Ramos (cell line): ENCODE measurements around the gene EPYC.

Experiments
- in situ Hi-C: fragments of 300-500 bp; cut with MboI; formaldehyde crosslinking; loops from one replicate; pipeline ENCODE4 v1.14.3; 2022; ENCODE audit warnings: low sequenced_read_pairs; ENCODE audit not compliant: unreplicated experiment

EPYC gene

DNA sequence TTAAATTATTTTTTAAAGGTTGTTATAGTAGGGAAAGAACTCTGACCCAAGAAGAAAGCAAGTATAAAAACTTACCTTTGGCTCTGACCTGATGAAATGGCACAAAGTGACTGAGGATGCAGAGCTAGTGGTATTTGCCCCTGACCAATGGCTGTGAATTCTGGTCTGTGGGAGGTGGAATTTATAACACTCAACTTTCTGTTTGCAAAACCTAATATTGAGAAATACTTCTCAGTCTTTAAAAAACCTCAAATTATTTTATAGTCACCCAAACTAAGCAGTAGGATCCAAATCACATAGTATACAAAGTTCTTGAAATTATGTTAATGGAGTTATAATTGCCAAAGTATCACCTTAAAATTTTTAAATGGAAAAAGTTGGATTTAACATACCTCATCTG is at the start of gene EPYC:
TSS of gene EPYC (minus strand) at position 101 of the 400 bp plus-strand sequence. CDS start 2,407 bp downstream, outside the sequence.
- in situ Hi-C loops = no loop called here

DNA sequence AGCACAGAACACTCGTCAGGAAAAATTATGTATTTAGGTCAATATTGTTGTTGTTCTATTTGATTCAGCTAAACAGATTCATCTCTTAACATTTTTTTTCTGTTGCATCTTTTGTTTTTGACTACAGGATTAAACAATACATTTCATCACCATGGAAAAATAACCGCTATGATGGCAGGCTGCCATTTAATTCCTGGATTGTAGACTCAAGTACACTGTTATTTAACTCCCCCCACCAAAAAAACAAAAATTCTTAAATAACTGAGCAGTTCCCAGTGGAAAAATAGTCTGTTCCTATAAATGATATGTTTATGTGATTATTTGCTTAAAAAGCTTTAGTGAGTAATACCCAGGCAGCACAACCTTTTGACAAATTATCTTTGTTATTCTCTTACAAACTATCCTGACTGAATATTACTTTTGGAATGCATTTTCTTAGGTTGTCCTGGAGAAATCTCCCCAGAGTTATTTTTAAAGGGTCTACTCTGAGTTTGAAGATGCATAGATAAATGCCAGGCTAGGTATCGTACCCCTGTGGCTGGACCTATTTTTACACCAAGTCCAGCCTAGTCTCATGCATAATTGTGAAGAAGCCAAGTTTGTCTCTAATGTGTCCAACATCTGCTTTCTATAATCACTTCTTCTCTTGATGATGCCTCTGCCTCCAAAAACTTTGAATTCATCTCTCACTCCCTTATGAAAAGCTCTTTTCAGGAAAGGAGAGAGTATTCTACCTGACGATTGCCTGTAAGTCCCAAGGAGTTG is 49.4 kb upstream of the EPYC start:
- in situ Hi-C loops = no loop called here

GRCh38 chr12:91052026-91052425 is 47.3 kb upstream of the EPYC start:
- in situ Hi-C loops = no loop called here

GRCh38 chr12:91044586-91044985 is 39.8 kb upstream of the EPYC start:
- in situ Hi-C loops = no loop called here

DNA sequence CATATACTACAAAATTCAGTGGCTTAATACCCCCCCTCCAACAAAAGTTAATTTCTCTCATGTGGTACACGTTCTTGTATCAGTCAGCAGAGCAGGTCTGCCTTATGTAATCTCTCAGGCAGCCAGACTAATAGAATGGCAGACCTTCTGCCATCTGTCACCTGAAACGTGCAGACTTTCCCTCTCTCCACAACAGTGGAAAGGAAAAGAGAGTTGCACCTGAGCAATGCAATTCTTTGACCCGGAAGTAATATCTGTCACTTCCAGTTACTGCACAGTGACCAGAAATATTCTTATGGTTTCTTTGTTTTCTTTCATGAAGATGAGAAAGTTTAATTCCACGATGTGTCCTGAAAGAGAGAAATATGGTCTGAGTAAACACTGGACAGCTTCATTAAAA is 38.6 kb upstream of the EPYC start:
- in situ Hi-C loops = no loop called here

DNA sequence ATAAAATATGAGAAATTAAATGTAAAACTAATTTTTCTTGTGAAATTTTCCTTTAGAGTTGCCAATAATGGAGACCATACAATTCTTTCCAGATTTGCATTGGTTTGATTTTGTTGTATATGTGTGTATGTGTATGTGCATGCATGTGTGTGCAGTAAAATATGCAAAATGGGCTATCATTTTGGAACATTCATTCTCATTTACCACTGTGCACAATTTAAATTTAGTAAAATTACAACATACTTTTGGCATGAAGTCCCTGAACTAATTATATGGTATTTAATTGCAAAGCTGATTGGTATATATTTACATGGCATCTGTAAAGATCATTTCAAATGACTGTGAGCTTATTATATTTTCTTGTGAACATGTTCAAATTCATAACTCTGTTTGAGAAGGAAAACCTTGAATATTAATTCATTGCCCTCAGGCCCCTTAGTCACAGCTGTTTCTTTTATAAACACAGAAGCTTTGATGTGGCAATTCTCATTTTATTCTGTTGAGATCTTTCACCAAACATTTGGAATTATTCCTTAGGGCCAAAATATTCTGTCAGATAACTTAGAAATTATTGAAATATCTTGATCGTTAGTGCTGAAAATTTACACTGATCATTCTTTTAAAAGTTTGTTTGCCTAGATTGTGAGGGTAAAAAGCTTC is 35.5 kb upstream of the EPYC start:
- in situ Hi-C loops = no loop called here

DNA sequence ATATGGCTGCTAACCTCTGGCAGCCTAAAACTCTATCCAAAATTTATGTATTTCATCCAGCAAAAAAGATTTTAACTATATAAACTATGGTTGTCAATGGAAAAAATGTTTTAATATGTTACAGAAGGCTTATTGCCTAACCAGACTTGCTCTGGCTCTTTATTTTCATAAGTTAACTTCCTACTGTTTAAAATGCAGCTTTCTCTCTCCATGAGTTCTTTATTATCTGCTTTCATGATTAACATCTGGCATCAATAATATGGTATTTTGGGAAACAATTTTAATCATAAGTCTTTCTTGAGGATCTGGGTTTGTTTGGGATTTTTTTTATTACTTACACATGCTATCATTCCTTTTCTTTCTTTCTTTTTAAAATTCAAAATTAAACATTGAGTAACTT is 32.5 kb upstream of the EPYC start:
- in situ Hi-C loops = no loop called here

GRCh38 chr12:91033251-91033650 is 28.5 kb upstream of the EPYC start:
- in situ Hi-C loops = no loop called here

GRCh38 chr12:91023326-91024004 is 18.7 kb upstream of the EPYC start:
- in situ Hi-C loops = no loop called here

DNA sequence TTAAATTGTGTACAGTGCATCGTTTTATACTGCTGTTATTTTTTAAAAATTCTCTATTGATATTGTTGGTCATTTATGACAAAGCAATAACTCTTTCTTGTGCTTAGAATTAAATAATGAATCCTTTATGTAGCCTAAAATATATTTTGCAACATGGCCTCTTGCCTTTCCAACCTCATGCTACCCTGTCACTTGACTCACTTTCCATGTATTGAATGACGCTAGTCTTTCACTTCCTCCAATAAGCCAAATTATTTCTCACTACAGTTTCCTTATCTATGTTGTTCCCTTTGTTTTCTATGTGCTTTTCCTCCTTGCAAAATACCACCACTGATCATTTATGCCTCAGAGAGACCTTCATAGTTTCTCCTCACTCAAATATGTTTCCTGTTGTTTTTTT is 16.3 kb upstream of the EPYC start:
- in situ Hi-C loops = no loop called here

GRCh38 chr12:91019455-91019854 is 14.7 kb upstream of the EPYC start:
- in situ Hi-C loops = no loop called here

- in situ Hi-C loops = no loop called here
Observed at GRCh38 chr12:91017511-91018263, 12.9 kb upstream of the EPYC start.

DNA sequence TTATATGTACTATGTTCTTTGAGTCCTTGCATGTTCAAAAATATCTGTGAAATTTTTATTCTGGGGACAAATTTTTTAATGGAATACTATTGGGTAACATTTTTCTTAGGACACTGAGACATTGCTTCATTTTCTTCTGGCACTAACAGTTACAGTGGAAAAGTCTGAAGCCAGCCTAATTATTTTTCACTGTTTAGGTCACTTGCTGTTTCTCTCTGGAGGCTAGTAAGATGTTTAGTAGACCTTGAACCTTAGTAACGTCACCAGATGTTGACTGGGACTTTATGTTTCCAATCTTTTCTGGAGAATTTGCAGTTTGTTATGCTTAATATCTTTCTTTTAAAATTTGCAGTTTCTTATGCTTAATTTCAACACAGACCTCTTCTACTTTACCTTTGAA is 12.3 kb upstream of the EPYC start:
- in situ Hi-C loops = no loop called here

DNA sequence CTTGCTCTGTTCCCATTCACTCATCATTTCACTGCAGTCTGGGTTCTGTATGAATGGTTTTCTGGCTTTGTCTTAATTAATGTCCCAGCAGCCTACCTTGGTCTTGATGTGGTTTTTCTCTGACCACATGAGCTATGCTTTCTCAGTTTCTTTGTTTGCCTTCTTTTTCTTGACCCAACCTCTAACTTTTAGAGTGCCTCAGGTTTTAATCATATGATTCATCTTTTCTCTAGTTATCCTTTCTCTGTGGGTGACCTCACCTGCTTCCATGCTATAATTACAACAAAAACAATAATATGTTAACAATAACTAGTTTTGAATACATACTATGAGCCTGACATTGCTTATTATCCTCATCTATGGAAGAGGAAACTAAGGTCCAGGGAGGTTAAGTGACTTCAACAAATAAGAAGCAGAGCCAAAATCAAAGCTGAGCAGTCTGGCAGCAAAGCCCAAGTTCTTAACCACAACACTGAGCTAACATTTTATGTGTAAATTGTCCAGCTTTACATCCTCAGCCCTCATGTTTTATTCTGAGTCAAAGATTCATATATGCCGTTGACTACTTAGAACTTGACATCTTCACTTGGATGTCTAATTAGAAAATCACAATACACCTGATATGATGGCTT is 4.7 kb upstream of the EPYC start:
- in situ Hi-C loops = no loop called here

- in situ Hi-C loops = no loop called here
Observed at GRCh38 chr12:91007531-91008290, 2.9 kb upstream of the EPYC start.

GRCh38 chr12:91003737-91004136 is 1.0 kb downstream of the EPYC start:
- in situ Hi-C loops = no loop called here

DNA sequence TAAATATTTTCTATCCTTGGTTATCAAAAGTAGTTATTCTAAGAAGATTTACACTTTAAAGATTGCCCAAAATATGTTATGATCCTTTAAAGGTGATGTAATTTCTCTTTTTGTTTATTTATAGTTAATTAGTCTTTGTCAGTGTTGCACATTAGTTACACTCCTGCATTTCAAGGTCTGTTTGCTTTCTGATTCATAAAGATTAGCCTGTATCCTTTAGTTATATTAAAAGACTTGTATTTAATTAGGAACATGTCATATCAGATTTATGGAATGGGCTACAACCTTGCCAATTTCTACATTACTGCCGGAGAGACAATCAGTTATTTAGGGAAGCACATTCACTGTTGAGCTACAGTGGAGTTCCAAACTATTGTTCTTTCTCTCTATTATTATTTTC is 3.5 kb downstream of the EPYC start:
- in situ Hi-C loops = no loop called here

GRCh38 chr12:90999966-91000365 is 4.8 kb downstream of the EPYC start:
- in situ Hi-C loops = loop anchor here (25.0 kb wide), 1 partner anchor 312 kb away; no protein-coding TSS in a partner anchor

- in situ Hi-C loops = loop anchor here (25.0 kb wide), 1 partner anchor 313 kb away; no protein-coding TSS in a partner anchor
Observed at GRCh38 chr12:90999527-90999926, 5.2 kb downstream of the EPYC start.
